Measurements from ENCODE around the gene DGKG. TPM values are rescaled to one million over a fixed set of nuclear protein-coding genes. Genes with fewer than 3 reads are reported as not detected.

DGKG gene
- total RNA-seq, 3 donors from 2014 or later (not counting 1 experiment from before 2014, with no cell fraction given): 0.25 to 1.6 (median 0.63) TPM

GRCh38 chr3:186221760-186222378 lies 140.2 kb downstream of the DGKG start:
- no peak for TF ChIP-seq CTCF (IDR thresholded peaks at IDR 0.05)
- Histone ChIP-seq H3K27ac (ENCODE audit: low read length) (no peak overlapping the region), H3K4me1 (ENCODE audit: control insufficient read depth, insufficient read depth, low read length) (no peaks in the 10 kb centered on the region), H3K4me3 (ENCODE audit: low read length) (no peak overlapping the region), H3K9me3 (ENCODE audit: control insufficient read depth, insufficient read depth, low read length) (no peaks in the 10 kb centered on the region), H3K36me3 (ENCODE audit: control insufficient read depth, insufficient read depth, low read length) (no peaks in the 10 kb centered on the region), H3K27me3 (ENCODE audit: control insufficient read depth, insufficient read depth, low read length) (no peaks in the 10 kb centered on the region)
- WGBS (ENCODE audit: insufficient coverage): 80% methylated on average over 15 of the region's 15 CpGs
- ATAC-seq (no peak), DNase-seq (no peak)
- Mint-ChIP-seq H3K4me3 (no peak overlapping the region), H3K27ac (no peak overlapping the region), H3K9me3 (no peaks in the 10 kb centered on the region), H3K36me3 (no peaks in the 10 kb centered on the region), H3K27me3 (ENCODE audit: low read depth in 2 of 2) (peaks cover 10 to 31% of the 10 kb centered on the region in 2 donors), H3K4me1 (no peaks in the 10 kb centered on the region)
- intact Hi-C loops (cut with micrococcal nuclease): no loop called here

- DNase-seq (no peak), ATAC-seq (no peak)
- no peaks in the 10 kb centered on the region for H3K9me3 ChIP-seq (ENCODE audit: control insufficient read depth, insufficient read depth, low read length)
- TF ChIP-seq CTCF (IDR thresholded peaks at IDR 0.05): no peak
- no peaks in the 10 kb centered on the region for H3K36me3 Mint-ChIP-seq
- no peaks in the 10 kb centered on the region for H3K27me3 ChIP-seq (ENCODE audit: control insufficient read depth, insufficient read depth, low read length)
- H3K4me3 Mint-ChIP-seq: no peak overlapping the region
- no peaks in the 10 kb centered on the region for H3K4me1 Mint-ChIP-seq
- no peak overlapping the region for H3K27ac ChIP-seq (ENCODE audit: low read length)
- no peaks in the 10 kb centered on the region for H3K4me1 ChIP-seq (ENCODE audit: control insufficient read depth, insufficient read depth, low read length)
- intact Hi-C loops (cut with micrococcal nuclease): no loop called here
- no peak overlapping the region for H3K27ac Mint-ChIP-seq
- no peaks in the 10 kb centered on the region for H3K9me3 Mint-ChIP-seq
- no peak overlapping the region for H3K4me3 ChIP-seq (ENCODE audit: low read length)
- peaks cover 10 to 23% of the 10 kb centered on the region in 2 donors for H3K27me3 Mint-ChIP-seq (ENCODE audit: low read depth in 2 of 2)
- H3K36me3 ChIP-seq (ENCODE audit: control insufficient read depth, insufficient read depth, low read length): no peaks in the 10 kb centered on the region
- WGBS (ENCODE audit: insufficient coverage): 87% methylated on average over 12 of the region's 12 CpGs
These were observed 141.0 kb downstream of the DGKG start for GRCh38 chr3:186220911-186221645.

GRCh38 chr3:186220365-186220764 lies 141.7 kb downstream of the DGKG start:
- peaks cover 7 to 16% of the 10 kb centered on the region in 2 donors for H3K27me3 Mint-ChIP-seq (ENCODE audit: low read depth in 2 of 2)
- no peak overlapping the region for H3K4me3 Mint-ChIP-seq
- no peaks in the 10 kb centered on the region for H3K9me3 Mint-ChIP-seq
- H3K4me1 Mint-ChIP-seq: no peaks in the 10 kb centered on the region
- Histone ChIP-seq H3K9me3 (ENCODE audit: control insufficient read depth, insufficient read depth, low read length) (no peaks in the 10 kb centered on the region), H3K27me3 (ENCODE audit: control insufficient read depth, insufficient read depth, low read length) (no peaks in the 10 kb centered on the region), H3K27ac (ENCODE audit: low read length) (no peak overlapping the region), H3K4me1 (ENCODE audit: control insufficient read depth, insufficient read depth, low read length) (no peaks in the 10 kb centered on the region), H3K4me3 (ENCODE audit: low read length) (no peak overlapping the region), H3K36me3 (ENCODE audit: control insufficient read depth, insufficient read depth, low read length) (no peaks in the 10 kb centered on the region)
- ATAC-seq: no peak
- H3K27ac Mint-ChIP-seq: no peak overlapping the region
- intact Hi-C loops (cut with micrococcal nuclease): no loop called here
- DNase-seq: no peak
- WGBS (ENCODE audit: insufficient coverage): 92% methylated on average over 6 of the region's 6 CpGs
- no peak for TF ChIP-seq CTCF (IDR thresholded peaks at IDR 0.05)
- no peaks in the 10 kb centered on the region for H3K36me3 Mint-ChIP-seq
